ENCODE results near the gene SGMS1. TPM values are rescaled to one million over a fixed set of nuclear protein-coding genes. Genes with fewer than 3 reads are reported as not detected.

SGMS1 gene
- total RNA-seq, 4 donors from 2014 or later: 139 to 198 (median 173) TPM

GRCh38 chr10:50596456-50596855 lies 27.3 kb downstream of the SGMS1 start:
- H3K4me1 ChIP-seq: peaks cover 27% of the 10 kb centered on the region
- 91% methylated on average over 2 of the region's 2 CpGs for WGBS
- H3K4me3 ChIP-seq: no peak overlapping the region

GRCh38 chr10:50595785-50596184 lies 28.0 kb downstream of the SGMS1 start:
- Histone ChIP-seq H3K4me1 (peaks cover 22% of the 10 kb centered on the region), H3K27me3 (no peaks in the 10 kb centered on the region), H3K9me3 (no peaks in the 10 kb centered on the region), H3K4me3 (no peak overlapping the region), H3K36me3 (no peaks in the 10 kb centered on the region), H3K27ac (no peak overlapping the region)
- 66% methylated on average over 3 of the region's 3 CpGs for WGBS
- no peak for DNase-seq (ENCODE audit: low spot score in 2 of 2)
- no peak for TF ChIP-seq EP300 (IDR thresholded peaks at IDR 0.05)
- TF ChIP-seq POLR2A (IDR thresholded peaks at IDR 0.05): no peak
- no peak for TF ChIP-seq CTCF (IDR thresholded peaks at IDR 0.05)
- TF ChIP-seq POLR2AphosphoS5 (IDR thresholded peaks at IDR 0.05): no peak

More at GRCh38 chr10:50596456-50596855, 27.3 kb downstream of the SGMS1 start:
- Histone ChIP-seq H3K9me3 (no peaks in the 10 kb centered on the region), H3K36me3 (no peaks in the 10 kb centered on the region), H3K27ac (no peak overlapping the region), H3K27me3 (no peaks in the 10 kb centered on the region)
- no peak for TF ChIP-seq POLR2A (IDR thresholded peaks at IDR 0.05)
- no peak for TF ChIP-seq EP300 (IDR thresholded peaks at IDR 0.05)
- no peak for TF ChIP-seq POLR2AphosphoS5 (IDR thresholded peaks at IDR 0.05)
- TF ChIP-seq CTCF (IDR thresholded peaks at IDR 0.05): no peak
- DNase-seq (ENCODE audit: low spot score in 2 of 2): no peak

GRCh38 chr10:50593523-50594376 lies 30.0 kb downstream of the SGMS1 start:
- WGBS: 64% methylated on average over 6 of the region's 6 CpGs
- Histone ChIP-seq H3K4me1 (peaks cover 7% of the 10 kb centered on the region), H3K27ac (no peak overlapping the region), H3K9me3 (no peaks in the 10 kb centered on the region), H3K4me3 (no peak overlapping the region), H3K36me3 (peaks cover 13% of the 10 kb centered on the region), H3K27me3 (no peaks in the 10 kb centered on the region)
- TF ChIP-seq POLR2A (IDR thresholded peaks at IDR 0.05) (no peak), CTCF (IDR thresholded peaks at IDR 0.05) (no peak), POLR2AphosphoS5 (IDR thresholded peaks at IDR 0.05) (no peak), EP300 (IDR thresholded peaks at IDR 0.05) (no peak)
- DNase-seq (ENCODE audit: low spot score in 2 of 2): no peak

DNA sequence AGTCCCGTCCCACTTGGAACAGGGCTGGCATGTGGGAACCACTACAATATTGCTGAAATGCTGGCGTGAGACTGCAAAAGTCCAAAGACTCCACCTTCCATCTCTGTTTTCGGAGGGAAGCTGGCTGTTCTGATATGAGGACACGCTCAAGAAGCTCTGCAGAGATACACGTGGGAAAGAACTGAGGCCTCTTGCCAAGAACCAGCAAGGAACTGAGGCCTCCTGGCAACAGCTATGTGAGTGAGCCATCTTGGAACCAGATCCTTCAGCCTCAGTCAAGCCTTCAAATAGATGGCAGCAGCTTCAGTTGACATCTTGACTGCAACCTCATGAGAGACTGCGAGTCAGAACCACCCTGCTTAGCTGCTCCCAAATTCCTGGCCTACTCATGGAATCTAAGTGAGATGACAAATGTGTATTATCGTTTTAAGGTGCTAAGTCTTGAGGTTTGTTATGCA lies 30.8 kb downstream of the SGMS1 start:
- Histone ChIP-seq H3K27me3 (no peaks in the 10 kb centered on the region), H3K4me1 (peaks cover 7% of the 10 kb centered on the region), H3K4me3 (no peak overlapping the region), H3K27ac (no peak overlapping the region), H3K9me3 (no peaks in the 10 kb centered on the region), H3K36me3 (peaks cover 17% of the 10 kb centered on the region)
- WGBS: 88% methylated on average over 5 of the region's 7 CpGs
- TF ChIP-seq POLR2AphosphoS5 (IDR thresholded peaks at IDR 0.05) (no peak), CTCF (IDR thresholded peaks at IDR 0.05) (no peak), EP300 (IDR thresholded peaks at IDR 0.05) (no peak), POLR2A (IDR thresholded peaks at IDR 0.05) (no peak)
- no peak for DNase-seq (ENCODE audit: low spot score in 2 of 2)

DNA sequence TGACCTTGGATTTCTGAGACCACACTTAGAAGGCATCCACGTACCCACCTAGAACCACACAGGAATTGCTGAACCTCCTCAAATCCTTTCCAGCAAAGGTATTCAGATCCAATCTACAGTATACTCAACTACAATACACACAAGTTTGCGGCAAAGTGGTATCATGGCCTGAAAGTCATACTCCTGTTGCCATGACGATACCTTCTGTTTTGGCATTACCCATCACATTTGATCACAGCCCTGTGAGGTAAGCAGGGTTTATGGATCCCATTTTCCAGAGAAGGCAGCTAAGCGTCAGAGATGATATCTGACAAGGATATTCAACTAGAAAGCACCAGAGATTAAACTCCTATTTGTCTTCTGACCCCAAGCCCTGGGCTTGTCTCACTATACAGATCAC lies 32.8 kb downstream of the SGMS1 start:
- H3K27ac ChIP-seq: no peak overlapping the region
- H3K36me3 ChIP-seq: peaks cover 18% of the 10 kb centered on the region
- 97% methylated on average over 4 of the region's 4 CpGs for WGBS
- no peak for DNase-seq (ENCODE audit: low spot score in 2 of 2)
- no peaks in the 10 kb centered on the region for H3K27me3 ChIP-seq
- peaks cover 20% of the 10 kb centered on the region for H3K4me1 ChIP-seq
- H3K4me3 ChIP-seq: no peak overlapping the region
- no peaks in the 10 kb centered on the region for H3K9me3 ChIP-seq
- no peak for TF ChIP-seq CTCF (IDR thresholded peaks at IDR 0.05)
- no peak for TF ChIP-seq POLR2AphosphoS5 (IDR thresholded peaks at IDR 0.05)
- TF ChIP-seq EP300 (IDR thresholded peaks at IDR 0.05): no peak
- no peak for TF ChIP-seq POLR2A (IDR thresholded peaks at IDR 0.05)
